C4-2B (cell line): Measurements from ENCODE around the gene COX8A.

Experiments used
- CTCF ChIP-seq: fragments of 450-650 bp; conservative IDR thresholded peaks from 2 replicates; pipeline ENCODE4 v1.5.1; 2017; ENCODE audit warnings: mild to moderate bottlenecking
- ZFX ChIP-seq: fragments of 450-650 bp; IDR thresholded peaks from 2 replicates; pipeline ENCODE4 v1.6.1; 2017

GRCh38 chr11:63931045-63931444 is 43.4 kb upstream of the COX8A start:
- TF ChIP-seq CTCF (no peak), ZFX (no peak)
